ENCODE data around the gene GXYLT2.

The GXYLT2 gene, protein sequence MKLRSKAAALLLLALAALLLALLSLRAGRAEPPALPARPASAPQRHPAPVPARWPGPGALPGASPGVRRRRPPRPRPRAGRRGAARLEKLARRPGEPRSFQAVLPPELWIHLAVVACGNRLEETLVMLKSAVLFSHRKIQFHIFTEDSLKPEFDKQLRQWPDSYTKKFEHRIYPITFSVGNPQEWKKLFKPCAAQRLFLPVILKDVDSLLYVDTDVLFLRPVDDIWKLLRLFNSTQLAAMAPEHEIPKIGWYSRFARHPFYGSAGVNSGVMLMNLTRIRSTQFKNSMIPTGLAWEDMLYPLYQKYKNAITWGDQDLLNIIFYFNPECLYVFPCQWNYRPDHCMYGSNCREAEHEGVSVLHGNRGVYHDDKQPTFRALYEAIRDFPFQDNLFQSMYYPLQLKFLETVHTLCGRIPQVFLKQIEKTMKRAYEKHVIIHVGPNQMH

DNA sequence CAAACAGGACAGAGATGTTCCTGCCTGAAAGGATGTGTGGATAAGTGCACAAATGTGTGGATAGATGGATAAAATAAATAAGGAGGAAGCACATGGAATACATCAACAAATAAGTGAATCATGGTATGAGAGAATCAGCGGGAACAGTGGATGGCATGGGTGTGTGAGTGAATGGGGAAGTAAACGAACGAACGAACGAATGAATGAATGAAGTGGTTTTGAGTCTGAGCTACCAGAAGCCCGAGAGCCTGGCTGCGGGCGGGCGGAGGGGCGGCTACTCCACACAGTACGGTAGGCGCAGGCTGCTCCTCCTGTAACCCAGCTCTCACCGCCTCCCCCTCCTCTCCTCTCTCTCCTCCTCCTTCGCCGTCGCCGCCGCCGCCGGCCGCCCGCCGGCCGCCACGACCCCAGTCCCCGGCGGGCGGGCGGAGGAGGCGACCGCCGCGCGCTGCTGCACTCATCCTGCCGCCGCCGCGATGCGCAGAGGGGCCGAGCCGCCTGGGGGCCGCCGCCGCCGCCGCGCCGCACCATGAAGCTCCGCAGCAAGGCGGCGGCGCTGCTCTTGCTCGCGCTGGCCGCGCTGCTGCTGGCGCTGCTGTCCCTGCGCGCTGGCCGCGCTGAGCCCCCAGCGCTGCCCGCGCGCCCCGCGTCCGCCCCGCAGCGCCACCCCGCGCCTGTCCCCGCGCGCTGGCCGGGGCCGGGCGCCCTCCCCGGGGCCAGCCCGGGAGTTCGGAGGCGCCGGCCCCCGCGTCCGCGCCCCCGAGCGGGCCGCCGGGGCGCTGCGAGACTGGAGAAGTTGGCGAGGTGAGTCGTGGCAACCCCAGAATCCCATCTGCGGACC lies at the start of gene GXYLT2:
Gene GXYLT2 (plus strand): TSS at position 342 of the 841 bp plus-strand sequence. CDS start 188 bp downstream, at position 530.
- peak; percentile 84 for DNase-seq (ENCODE audit: low spot score)

DNA sequence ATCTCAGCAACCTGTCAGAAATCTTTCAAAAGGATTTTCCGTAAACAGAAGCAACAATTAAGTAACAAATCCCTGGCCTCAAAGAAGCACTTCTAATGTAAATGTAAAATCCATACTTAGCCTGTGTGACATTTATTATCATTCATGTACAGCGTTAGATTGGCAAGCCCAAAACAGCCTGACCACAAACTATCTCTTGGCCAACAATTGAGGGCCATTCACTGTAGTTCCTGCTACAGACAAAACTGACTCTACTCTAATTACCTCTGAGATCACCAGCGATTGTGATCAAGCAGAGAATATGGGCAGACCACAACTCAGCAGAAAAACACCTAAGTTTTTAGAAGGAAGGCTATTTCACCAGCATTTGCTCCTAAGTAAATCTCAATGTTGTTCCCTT lies 48.8 kb upstream of the GXYLT2 start:
- no peak for DNase-seq (ENCODE audit: low spot score)

GRCh38 chr3:72844436-72844993 lies 43.3 kb upstream of the GXYLT2 start:
- no peak for DNase-seq (ENCODE audit: low spot score)

GRCh38 chr3:72846166-72846565 lies 41.7 kb upstream of the GXYLT2 start:
- no peak for DNase-seq (ENCODE audit: low spot score)

GRCh38 chr3:72847282-72847681 lies 40.6 kb upstream of the GXYLT2 start:
- DNase-seq (ENCODE audit: low spot score) = no peak

- DNase-seq (ENCODE audit: low spot score) = peak; percentile 93
Observed at GRCh38 chr3:72847751-72848702, 39.8 kb upstream of the GXYLT2 start, which contains the start of gene SHQ1. Gene SHQ1, minus strand, starts transcription at chr3:72848445. Its CDS starts 105 bp downstream, at chr3:72848340.

GRCh38 chr3:72848703-72849081 lies 39.2 kb upstream of the GXYLT2 start:
- no peak for DNase-seq (ENCODE audit: low spot score)

- DNase-seq (ENCODE audit: low spot score) = no peak
Observed at GRCh38 chr3:72855001-72855400, 32.8 kb upstream of the GXYLT2 start.

- DNase-seq (ENCODE audit: low spot score) = no peak
Observed at GRCh38 chr3:72860053-72860452, 27.8 kb upstream of the GXYLT2 start.

DNA sequence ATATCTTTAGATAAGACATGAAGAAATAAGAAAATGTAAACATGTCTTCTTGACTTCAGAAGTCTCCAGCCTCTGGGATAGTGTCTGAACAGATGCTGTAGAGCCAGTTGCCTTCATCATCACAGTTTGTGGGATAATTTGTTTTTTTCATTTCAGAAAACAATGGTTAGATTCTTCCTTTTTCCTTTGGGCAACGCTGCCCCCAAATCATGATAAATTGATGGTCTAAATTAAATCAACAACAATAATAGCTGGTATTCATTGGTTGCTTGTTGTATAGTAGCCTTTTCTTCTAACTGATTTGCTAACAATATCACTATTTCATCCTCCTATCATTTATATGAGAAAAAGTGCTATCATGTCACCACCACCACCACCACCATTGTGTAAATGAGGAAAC lies 27.0 kb upstream of the GXYLT2 start:
- DNase-seq (ENCODE audit: low spot score) = no peak

DNA sequence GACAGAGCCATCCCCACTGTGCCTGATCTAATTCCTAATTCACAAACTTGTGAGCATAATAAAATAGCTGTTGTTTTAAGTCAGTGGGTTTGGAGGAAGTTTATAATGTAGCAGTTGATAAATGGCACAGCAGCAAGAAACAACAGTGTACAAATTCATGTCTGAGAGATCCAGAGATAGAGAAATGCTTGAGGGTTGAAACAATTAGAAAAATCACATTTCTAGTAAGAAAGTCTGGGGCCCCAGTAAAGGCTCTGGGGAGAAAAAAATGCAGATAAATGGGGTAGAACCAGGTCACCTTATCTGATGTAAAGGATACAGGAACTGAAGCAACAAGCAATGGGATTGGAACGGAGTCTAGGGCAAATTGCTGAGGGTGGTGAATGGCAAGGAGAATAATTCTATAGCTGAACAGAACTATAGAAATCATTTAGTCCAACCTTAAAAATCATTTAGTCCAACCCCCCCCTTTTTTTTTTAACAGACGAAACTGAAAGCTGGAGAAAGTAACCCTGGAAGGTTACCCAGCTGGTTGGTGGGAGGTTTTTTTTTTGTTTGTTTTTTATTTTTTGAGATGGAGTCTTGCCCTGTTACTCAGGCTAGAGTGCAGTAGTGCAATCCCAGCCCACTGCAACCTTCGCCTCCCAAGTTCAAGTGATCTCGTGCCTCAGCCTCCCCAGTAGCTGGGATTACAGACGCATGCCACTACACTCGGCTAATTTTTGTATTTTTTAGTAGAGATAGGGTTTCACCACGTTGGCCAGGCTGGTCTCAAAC lies 25.3 kb upstream of the GXYLT2 start:
- no peak for DNase-seq (ENCODE audit: low spot score)

DNA sequence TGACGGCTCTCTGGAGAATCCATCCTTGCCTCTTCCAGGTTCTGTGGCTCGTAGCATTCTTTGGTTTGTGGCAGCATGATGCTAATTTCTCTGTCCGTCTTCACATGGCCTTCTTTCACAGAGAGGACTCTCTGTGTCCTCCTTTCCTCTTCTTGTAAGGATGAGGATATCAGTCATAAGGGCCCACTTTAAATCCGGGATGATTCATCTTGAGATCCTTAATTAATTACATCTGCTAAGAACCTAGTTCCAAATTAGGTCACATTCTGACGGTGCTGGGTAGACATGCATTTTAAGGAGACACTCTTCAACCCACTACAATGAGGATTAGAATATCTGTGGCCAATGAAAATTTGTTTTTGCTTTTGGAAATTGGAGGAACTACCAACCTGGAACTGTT lies 15.7 kb upstream of the GXYLT2 start:
- no peak for DNase-seq (ENCODE audit: low spot score)

DNA sequence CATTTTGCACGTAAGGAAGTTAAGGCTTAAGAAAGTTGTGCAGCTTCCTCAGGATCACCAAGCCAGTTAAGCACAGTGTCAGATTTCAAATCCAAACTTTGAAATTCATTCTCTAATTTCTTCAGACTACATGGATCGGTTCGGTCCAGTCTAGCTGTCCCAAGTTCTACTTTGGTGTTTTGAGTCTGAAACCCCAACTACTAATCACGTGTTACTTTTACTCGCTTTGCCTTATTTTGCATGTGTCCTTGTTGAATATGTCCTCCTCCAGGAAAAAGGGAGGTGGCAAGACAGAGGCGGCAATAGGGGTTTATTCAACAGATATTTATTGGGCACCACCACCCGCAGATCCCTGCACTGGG lies 522 bp upstream of the GXYLT2 start:
- no peak for DNase-seq (ENCODE audit: low spot score)

- peak; percentile 40 for DNase-seq (ENCODE audit: low spot score)
Observed at GRCh38 chr3:72888546-72889309, 882 bp downstream of the GXYLT2 start.

GRCh38 chr3:72889310-72890165 lies 1.7 kb downstream of the GXYLT2 start:
- no peak for DNase-seq (ENCODE audit: low spot score)

GRCh38 chr3:72890166-72890925 lies 2.5 kb downstream of the GXYLT2 start:
- no peak for DNase-seq (ENCODE audit: low spot score)

- no peak for DNase-seq (ENCODE audit: low spot score)
Observed at GRCh38 chr3:72891053-72891855, 3.4 kb downstream of the GXYLT2 start.
